Activated CD4-positive, alpha-beta T cell treated with anti-CD3 and anti-CD28 coated beads, Interleukin-2, amount 50 U/mL, for 1 hour (primary cell): Measurements from ENCODE around the gene BNC2.

Experiments used
- DNase-seq: peaks from one replicate; pipeline ENCODE4 v3.0.0-alpha.2; 2020

BNC2 gene

GRCh38 chr9:16868701-16869100 lies 1.8 kb downstream of the BNC2 start:
- DNase-seq = no peak

- DNase-seq = no peak
Observed at GRCh38 chr9:16867576-16868311, 2.7 kb downstream of the BNC2 start.

DNA sequence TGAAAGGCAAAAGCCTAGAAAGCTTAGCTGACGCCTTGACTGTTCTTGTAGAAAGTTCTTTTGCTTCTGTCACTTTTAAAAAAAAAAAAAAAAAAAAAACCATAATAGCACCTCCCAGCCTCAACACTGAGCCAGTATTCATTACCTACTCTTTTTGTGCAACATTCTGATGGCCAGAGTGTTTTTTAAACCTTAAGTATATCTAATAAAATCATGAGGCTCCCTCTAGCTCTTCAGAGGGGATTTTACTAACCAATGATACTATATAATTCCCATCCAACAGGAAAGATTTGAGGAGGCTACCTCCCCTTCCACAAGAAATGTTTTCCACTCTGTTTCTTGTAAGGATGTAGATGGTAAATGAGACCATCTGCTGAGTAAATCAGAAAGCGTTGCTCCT lies 3.9 kb downstream of the BNC2 start:
- no peak for DNase-seq

- DNase-seq = no peak
Observed at GRCh38 chr9:16864649-16865434, 5.6 kb downstream of the BNC2 start.

DNA sequence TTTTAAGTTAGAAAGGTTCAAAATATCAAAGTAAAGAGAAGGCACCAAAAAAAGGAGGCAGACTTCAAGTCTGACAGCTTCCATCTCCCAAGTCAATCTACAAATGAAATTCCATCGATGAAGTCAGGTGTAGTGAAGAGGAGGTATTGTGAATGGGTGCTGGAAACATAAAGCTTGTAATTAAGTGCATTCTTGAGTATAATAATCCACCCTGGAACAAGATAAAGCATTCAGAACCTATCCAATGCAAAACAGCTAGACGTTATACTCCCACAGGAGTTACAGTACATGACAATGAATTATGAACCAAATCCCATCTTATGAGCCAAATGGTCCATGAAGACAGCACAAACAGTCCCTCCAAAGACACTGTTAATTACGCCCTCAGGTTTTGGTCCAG lies 22.3 kb downstream of the BNC2 start:
- no peak for DNase-seq

DNA sequence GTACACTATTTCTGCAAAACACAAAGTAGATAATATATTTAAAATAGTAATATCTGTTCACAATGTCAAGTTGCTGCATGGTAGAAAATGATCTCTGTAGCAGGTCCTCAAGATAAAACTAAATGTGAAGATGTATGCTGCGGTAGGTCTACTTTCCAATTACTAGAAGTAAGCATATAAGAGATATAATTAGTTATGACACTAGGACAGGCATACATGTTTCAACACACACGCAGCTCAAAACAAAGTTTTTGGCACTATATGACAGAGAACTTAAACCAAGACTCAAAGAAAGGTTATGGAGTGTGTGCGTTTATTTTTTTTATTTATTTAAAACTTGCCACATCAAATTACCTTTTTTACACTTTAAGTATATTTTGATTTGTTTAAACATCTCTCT lies 23.5 kb downstream of the BNC2 start:
- no peak for DNase-seq

- no peak for DNase-seq
Observed at GRCh38 chr9:16846367-16846766, 24.1 kb downstream of the BNC2 start.

DNA sequence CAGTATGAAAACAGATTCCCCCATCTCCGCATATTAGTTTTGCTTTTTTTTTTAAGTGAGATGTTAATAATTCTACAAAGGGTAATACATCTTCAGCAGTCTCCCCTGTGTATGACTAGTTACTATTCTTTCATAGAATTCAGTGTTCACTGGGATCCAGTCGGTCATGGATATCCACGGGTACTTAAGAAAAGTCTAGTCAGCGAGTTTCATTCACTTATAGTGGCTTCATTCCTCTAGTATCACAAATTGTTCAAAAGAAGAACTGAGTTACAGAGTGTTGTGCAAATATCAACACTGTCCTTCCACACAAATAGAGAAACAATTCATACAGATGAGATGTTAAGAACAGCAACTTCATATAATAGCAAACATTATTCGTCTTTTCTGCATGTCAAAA lies 35.7 kb downstream of the BNC2 start:
- no peak for DNase-seq

DNA sequence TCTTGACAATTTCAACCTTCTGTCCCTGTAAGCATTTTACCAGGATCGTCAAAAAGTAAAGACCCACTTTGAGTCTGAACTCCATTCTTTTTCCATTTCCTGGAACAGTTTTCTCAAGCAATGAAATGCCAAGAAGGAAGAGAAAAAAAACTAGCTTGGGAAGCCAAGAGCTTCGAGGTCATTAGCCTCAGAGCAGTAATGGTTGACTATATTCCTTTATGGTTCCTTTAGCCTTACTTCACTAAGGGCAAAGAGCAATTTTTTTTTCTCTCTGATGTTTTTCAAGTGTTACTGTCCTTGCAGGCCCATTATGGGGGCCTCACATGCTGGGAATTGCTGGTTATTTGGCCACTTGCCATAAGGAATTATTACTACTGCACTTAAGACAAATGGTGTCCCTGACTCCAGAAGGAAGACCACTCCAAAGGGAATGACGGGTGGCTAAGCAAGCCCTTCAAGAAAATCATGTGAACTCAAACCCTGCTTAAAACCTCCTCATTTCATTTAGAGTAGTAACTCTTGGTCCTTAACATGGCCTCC lies 37.1 kb downstream of the BNC2 start:
- no peak for DNase-seq

GRCh38 chr9:16832101-16832500 lies 38.4 kb downstream of the BNC2 start:
- no peak for DNase-seq

GRCh38 chr9:16830806-16831205 lies 39.7 kb downstream of the BNC2 start:
- no peak for DNase-seq

DNA sequence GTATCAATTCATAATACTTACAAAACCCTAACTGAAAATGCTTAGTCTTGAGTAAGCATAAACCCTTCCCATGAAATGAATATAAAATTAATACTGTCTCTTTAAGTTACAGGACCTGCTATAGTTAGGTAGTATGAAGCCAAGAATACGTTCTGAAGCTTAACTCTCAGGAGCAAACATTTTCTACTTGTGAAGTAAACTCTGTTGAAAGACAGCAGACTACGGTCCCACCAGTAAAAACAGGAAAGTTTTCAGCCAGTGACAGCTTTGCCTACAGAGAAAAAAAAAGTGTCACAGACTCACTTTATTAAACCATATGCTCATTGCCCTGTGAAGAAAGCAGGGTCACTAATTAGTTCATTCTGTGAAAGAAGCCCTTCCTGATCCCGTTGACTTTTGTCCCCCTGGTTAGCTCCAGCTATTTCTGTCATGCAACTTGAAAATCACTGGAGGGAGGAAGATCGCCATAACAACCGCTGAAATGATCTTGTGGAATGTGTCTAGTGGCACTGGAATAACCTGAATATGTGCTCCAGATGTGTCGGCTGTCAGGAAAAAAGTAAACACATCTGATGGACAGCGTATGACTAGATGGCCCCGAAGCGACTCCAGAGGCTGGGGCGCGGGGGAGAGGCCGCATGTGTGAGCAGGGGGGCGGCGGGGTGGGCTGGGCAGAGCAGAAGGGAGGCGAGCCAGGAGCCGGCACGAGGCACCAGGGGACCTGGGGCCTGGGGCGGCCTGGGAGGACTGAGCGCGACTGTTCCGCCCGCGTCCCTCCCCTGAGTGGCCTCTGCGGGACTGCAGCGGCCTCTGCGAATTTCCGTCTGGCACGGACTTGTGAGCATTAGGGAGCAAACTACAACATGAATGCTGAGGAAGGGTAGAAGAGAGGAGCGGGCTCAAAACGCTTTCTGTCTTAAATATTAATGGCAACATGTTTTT lies 41.9 kb downstream of the BNC2 start:
- DNase-seq = no peak

DNA sequence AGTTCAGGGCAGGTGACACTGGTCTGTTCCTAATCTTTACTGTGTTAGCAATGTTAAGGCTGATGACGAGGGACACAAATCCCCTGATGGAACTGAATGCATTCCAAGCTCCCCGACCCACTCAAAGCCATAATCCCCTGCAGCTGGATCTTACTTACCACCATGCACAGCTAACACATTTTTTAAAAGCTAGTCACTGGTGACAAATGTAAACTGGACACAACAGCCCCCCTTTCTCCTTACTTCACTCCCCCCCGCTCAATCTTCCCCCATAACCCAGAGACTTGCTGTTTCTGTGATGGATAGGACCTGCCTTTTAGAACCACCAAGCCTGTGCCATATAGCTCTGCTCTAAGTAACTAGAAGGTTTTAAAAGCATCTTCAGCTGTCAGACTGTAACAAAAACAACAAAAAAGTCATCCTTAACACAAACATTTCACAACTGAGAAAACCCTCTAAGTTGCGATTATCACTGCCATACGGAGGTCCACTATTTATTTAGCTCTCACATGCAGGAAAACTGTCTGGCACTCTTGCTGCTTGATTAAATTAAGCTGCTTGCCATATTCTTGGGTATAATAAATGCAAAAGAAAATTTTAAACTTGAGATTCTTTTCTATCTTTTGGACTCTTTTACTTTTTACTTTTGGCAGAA lies 44.4 kb downstream of the BNC2 start:
- DNase-seq = no peak

DNA sequence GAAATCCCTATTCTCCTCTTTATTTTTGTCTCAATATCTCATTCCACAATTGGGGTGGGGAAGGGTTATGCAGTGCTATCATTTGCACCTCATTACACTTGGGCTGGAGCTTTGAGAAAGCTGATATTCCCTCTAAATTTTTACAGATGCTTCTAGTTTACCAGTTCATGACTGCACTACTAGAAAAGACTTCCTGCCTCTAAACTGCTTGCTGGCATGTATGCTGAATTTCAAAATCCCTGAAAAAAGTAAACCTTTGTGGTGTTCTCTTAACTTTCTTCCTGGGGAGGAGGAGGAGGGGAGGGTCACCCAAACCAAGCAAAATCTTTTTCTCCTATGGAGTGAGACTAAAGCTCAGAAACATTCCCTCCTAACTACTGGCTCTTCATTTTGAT lies 45.1 kb downstream of the BNC2 start:
- DNase-seq = no peak

DNA sequence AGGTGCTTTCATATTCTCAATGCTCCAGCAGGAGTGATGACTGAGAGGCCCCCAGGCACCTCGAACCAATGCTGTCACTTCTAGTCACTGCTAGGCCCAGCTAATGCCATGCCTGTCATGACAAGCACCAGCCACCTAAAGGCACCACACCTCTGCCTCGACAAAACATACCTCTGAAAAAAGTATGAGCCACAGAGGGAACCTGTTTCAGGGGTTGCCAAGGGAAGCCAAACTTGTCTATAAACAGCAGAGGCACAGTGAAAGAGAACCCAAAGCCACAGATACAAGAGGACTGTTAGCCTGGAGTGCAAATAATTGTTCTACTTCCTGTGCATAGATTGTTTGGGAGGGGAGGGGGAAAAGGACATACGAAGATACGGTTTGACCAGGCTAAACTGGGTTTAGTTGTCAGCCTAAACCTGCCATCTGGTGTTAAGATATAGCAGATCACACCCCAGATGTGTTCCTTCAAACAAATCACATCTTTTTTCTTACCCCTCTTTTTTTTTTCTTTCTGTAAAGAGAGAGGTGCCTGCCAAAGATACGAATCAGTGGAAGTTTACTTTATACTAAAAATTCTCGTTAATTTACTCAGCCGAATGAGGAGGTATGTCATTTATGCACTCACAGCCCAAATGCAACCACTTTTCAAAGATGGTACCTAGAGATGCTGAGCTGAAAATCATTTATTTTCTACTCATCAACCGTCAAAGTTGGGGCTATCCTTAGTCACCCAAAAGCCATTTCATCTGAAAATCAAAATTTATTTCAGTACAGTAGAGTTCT lies 45.7 kb downstream of the BNC2 start:
- no peak for DNase-seq

DNA sequence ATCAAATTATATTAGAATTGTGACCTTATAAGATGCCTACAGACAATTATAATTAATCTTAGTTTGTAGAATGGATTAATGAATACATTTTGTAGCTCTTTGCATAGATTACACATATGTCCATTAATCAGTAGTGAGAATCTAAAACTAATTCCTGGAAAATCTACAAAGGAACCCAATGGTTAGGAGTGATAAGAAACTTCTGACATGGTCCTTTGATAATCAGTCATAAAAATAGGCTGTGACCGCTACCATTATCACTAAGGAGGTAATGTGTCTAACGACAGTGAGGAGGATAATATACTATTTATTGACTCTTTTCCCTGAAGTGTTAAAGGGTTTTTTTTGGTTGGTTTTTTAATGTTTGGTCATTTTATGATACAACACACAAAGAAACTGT lies 46.6 kb downstream of the BNC2 start:
- no peak for DNase-seq

DNA sequence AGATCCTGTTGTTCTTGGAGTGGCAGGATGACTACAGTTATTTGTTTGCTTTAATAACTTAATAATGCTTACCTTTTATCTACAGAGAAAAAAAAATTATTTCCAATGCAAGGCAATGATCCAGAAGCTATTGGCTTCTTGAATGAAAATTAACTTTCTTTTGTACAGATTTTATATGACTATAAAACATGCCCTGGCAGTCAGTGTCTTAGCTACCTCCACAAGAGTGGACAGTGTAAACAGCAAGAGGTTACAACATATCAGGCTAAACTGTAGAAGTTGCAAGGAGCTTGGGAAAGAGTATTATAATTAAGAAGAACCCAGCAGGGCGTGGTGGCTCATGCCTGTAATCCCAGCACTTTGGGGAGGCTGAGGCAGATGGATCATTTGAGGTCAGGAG lies 49.1 kb downstream of the BNC2 start:
- DNase-seq = no peak

DNA sequence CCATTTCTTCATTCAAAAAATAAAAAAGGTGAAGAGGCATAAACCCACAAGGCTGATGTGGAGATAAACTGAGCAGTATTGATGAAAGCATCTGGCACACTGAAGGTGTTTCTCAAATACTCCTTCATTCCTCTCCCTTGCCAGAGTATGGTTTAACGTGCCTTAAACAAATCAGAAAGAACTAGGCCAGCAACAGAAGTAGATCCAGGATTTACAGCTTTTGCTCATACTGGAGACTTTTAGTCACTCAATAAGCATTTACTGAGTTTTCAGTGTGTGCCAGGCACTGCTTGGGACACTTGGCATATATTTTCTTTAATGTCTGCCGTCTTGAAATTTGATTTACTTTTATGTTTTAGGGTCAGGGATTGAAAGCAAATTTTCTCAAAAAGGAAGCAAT lies 53.0 kb downstream of the BNC2 start:
- DNase-seq = no peak

DNA sequence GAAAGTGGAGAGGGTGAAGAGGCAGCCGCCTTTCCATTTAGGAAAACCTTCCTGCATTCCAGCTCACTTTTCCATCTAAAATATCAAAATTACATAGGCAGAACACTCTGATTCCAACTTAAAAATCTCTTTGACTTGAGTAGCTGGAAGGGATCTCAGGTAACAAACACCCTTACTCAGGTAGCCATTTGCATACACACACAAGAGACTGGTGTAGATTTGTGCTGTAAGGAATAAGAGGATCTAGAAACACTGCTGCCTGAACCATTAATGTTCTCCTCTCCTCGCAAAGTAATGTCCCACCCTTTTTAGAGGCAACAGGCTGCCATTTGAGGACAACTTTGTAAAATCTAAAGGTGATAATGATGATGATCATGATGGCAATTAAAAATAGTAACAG lies 53.5 kb downstream of the BNC2 start:
- DNase-seq = no peak

GRCh38 chr9:16816011-16816410 lies 54.5 kb downstream of the BNC2 start:
- DNase-seq = no peak

GRCh38 chr9:16815079-16815478 lies 55.4 kb downstream of the BNC2 start:
- no peak for DNase-seq

DNA sequence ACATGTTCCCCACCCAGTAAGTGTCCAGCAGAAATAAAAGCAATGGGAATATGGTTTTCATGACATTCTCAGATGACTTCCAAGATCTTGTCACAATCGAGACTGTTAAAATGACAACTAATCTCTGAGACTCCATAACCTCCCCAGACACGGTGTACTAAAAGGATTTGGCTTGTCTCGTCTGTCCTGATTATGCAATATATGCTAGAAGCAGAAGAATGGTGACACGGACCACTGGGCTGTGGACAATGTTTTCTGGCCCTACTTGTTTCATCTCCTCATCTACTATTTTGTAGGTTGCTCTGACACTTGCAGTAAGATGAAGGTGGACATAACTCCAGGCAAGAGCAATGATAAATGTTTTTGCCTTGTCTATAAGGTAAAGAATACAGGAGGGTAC lies 56.6 kb downstream of the BNC2 start:
- DNase-seq = no peak
